HG03159 (cell line): Measurements from ENCODE around the gene TMEM259.
"Not testable (repeated sequence)": the region's sequence is repeated elsewhere in the genome, so short reads cannot be mapped to it uniquely, and the experiment has no call there.

ENCODE experiments used
- ATAC-seq: cut with Tn5 transposase; IDR thresholded peaks from one replicate; pipeline ENCODE4 v1.9.1; 2021; ENCODE audit warnings: mild to moderate bottlenecking, moderate library complexity; ENCODE audit not compliant: unreplicated experiment

Gene TMEM259

GRCh38 chr19:1040476-1041271, 19.8 kb upstream of the TMEM259 start:
- peak; percentile 44 for ATAC-seq

- ATAC-seq: peak; percentile 67
Observed at GRCh38 chr19:1039646-1040475, 18.9 kb upstream of the TMEM259 start, which contains the start of gene ABCA7. TSS of gene ABCA7 (plus strand) at chr19:1040107. CDS start at chr19:1041362, 1,255 bp downstream.

- no peak for ATAC-seq
Observed at GRCh38 chr19:1038978-1039645, 18.2 kb upstream of the TMEM259 start.

- no peak for ATAC-seq
Observed at GRCh38 chr19:1037621-1038064, 16.7 kb upstream of the TMEM259 start.

GRCh38 chr19:1035998-1036621, 15.2 kb upstream of the TMEM259 start:
- no peak for ATAC-seq

GRCh38 chr19:1032264-1032867, 11.4 kb upstream of the TMEM259 start:
- no peak for ATAC-seq

GRCh38 chr19:1028062-1028926, 7.4 kb upstream of the TMEM259 start:
- no peak for ATAC-seq

- ATAC-seq: no peak
Observed at GRCh38 chr19:1027650-1028061, 6.7 kb upstream of the TMEM259 start.

GRCh38 chr19:1026783-1027649, 6.1 kb upstream of the TMEM259 start:
- no peak for ATAC-seq

- peak; percentile 38 for ATAC-seq
Observed at GRCh38 chr19:1025960-1026782, 5.2 kb upstream of the TMEM259 start, which contains the start of gene CNN2. TSS of gene CNN2 (plus strand) at chr19:1026608. CDS start at chr19:1026662, 54 bp downstream.

- ATAC-seq: not testable (repeated sequence)
Observed at GRCh38 chr19:1025080-1025479, 4.2 kb upstream of the TMEM259 start.

GRCh38 chr19:1023883-1024188, 2.9 kb upstream of the TMEM259 start:
- ATAC-seq: not testable (repeated sequence)

GRCh38 chr19:1019980-1020867, 699 bp downstream of the TMEM259 start:
- ATAC-seq: no peak

- no peak for ATAC-seq
Observed at GRCh38 chr19:1019616-1019961, 1.3 kb downstream of the TMEM259 start.

GRCh38 chr19:1018932-1019615, 1.8 kb downstream of the TMEM259 start:
- ATAC-seq: no peak

- ATAC-seq: no peak
Observed at GRCh38 chr19:1018393-1018792, 2.5 kb downstream of the TMEM259 start.
